ENCODE measurements around the gene DHX32.

DNA sequence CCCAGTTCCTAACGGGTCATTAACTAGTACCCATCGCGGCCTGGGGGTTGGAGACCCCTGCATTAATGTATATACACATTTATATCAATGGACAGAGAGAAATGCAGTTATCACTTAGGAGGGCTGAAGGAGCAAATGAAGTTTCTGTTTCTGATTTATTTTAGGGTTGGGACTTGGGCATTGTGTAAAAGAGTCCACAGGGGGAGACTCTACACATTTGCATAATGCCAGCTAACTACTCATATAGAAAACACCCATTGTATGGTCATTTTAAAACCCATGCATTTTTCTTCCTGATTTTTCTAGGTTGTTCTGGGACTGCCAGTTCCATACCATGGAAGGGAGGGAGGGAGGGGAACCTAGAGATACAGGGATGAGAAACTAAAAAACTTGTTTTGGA is 34.2 kb downstream of the DHX32 start:
- TF ChIP-seq, protein P1, sequence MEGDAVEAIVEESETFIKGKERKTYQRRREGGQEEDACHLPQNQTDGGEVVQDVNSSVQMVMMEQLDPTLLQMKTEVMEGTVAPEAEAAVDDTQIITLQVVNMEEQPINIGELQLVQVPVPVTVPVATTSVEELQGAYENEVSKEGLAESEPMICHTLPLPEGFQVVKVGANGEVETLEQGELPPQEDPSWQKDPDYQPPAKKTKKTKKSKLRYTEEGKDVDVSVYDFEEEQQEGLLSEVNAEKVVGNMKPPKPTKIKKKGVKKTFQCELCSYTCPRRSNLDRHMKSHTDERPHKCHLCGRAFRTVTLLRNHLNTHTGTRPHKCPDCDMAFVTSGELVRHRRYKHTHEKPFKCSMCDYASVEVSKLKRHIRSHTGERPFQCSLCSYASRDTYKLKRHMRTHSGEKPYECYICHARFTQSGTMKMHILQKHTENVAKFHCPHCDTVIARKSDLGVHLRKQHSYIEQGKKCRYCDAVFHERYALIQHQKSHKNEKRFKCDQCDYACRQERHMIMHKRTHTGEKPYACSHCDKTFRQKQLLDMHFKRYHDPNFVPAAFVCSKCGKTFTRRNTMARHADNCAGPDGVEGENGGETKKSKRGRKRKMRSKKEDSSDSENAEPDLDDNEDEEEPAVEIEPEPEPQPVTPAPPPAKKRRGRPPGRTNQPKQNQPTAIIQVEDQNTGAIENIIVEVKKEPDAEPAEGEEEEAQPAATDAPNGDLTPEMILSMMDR (IDR thresholded peaks at IDR 0.05; ENCODE audit: poor library complexity, severe bottlenecking), result no peak
- TF ChIP-seq POLR2AphosphoS5 (IDR thresholded peaks at IDR 0.05) (no peak), EZH2 (IDR thresholded peaks at IDR 0.05; ENCODE audit: borderline replicate concordance, insufficient read depth, low read length, poor library complexity, severe bottlenecking) (no peak), RAD21 (conservative IDR thresholded peaks at IDR 0.05) (no peak), EP300 (conservative IDR thresholded peaks at IDR 0.05; ENCODE audit: poor library complexity, severe bottlenecking) (no peak), SMC3 (conservative IDR thresholded peaks at IDR 0.05; ENCODE audit: poor library complexity) (no peak), TAF1 (IDR thresholded peaks at IDR 0.05; ENCODE audit: low read depth) (no peak), MXI1 (conservative IDR thresholded peaks at IDR 0.05; ENCODE audit: poor library complexity, severe bottlenecking) (no peak)
- TF ChIP-seq, protein P2, sequence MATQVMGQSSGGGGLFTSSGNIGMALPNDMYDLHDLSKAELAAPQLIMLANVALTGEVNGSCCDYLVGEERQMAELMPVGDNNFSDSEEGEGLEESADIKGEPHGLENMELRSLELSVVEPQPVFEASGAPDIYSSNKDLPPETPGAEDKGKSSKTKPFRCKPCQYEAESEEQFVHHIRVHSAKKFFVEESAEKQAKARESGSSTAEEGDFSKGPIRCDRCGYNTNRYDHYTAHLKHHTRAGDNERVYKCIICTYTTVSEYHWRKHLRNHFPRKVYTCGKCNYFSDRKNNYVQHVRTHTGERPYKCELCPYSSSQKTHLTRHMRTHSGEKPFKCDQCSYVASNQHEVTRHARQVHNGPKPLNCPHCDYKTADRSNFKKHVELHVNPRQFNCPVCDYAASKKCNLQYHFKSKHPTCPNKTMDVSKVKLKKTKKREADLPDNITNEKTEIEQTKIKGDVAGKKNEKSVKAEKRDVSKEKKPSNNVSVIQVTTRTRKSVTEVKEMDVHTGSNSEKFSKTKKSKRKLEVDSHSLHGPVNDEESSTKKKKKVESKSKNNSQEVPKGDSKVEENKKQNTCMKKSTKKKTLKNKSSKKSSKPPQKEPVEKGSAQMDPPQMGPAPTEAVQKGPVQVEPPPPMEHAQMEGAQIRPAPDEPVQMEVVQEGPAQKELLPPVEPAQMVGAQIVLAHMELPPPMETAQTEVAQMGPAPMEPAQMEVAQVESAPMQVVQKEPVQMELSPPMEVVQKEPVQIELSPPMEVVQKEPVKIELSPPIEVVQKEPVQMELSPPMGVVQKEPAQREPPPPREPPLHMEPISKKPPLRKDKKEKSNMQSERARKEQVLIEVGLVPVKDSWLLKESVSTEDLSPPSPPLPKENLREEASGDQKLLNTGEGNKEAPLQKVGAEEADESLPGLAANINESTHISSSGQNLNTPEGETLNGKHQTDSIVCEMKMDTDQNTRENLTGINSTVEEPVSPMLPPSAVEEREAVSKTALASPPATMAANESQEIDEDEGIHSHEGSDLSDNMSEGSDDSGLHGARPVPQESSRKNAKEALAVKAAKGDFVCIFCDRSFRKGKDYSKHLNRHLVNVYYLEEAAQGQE (IDR thresholded peaks at IDR 0.05; ENCODE audit: borderline replicate concordance), result no peak
